Measurements from ENCODE around the gene SMPX.

SMPX gene

DNA sequence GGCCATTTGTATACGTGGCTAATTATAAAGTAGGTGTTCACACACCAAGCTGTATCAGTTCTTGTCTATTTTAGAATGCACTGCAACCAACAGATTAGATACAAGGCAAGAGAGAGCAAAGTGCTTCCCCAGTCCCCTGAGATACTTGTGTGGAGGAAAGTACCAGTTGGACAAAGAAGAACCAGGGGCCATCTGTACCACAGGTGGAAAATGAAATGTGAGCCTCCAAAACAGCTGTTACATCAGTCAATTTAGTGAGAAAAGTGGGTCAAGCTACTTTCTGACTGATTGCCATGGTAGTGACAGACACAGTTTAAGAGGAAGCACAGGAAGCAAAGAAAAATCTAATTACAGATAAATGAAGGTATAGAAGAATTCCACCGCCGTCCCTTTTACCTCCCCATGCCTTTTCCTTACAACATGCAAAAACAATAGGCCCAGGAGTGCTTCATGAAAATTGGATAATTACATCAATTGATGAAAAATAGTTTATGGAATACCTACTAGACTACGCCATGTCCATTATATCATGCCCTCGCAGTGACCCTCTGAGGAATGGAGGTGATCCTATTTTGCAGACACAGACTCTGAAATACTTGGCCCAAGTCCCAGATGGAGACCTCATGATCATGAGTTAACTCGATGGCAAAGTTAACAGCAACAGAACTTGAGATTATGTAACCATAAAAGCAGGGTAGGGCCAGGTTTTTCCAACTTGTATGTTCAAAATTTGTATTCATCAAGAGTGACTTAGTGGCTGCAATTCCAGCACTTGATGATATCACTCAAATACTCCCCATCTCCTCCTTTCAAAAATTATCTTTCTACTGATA, 15.8 kb downstream of the SMPX start:
- DNase-seq = no peak

DNA sequence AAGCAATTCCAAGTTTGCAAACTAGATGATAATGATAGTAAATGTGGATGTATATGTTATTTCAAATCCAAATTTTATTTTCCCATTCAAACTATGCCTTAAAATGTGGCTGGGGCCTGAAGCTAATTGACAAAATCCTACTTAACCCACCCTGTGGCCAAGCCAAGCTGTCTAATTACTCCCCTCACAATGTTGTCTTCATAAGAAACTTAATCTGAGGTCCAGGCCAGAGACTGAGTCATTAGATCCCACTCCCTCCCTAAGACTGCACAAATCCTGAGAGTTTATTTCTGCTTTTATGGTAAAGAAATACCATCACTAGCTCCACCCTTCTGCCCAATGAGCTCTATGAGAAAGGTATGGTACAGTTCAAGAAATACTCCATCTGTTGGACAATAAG, 16.6 kb downstream of the SMPX start:
- DNase-seq = no peak

DNA sequence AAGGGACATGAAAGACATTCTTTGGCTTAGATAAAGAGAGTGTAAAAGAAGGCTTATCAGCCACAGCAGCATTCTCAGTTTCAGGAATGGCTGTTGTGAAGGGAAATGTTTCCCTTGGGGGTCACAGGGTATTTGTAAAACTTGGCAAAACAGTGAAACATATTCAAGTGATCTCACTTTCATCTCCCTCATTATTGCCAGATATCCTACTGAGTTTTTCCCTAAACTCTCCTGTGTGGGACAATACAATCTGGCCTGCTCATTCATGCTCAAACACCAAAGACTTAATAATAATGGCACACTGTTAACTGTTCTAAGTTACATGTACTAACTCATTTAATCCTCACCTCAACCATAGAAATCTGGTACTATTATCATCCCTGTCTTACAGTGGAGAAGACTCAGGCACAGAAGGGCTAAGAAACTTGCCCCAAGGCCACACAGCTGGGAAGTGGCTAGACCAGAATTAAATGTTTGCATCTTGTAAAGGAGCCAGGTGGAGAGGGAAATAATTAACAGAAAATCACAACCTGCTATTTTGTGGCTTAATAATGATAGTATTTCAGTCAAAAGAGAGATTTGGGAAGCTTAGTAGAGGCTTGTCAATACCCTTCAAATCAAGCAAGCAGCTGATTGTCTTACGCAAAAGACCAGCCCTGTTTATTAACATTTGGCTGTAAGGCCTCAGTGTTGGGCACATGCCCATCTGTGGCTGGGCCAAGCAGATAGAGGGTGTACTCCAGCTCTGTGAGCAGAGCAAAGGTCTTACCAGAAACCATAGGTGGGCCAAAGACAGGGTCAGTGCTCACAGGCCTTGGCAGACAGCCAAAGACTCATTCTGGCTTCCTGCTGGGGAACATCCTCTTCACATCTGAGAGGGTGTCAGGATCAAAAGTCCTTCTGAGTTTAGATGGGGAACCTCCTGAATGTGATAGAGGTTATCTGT, 17.3 kb downstream of the SMPX start:
- DNase-seq = no peak

DNA sequence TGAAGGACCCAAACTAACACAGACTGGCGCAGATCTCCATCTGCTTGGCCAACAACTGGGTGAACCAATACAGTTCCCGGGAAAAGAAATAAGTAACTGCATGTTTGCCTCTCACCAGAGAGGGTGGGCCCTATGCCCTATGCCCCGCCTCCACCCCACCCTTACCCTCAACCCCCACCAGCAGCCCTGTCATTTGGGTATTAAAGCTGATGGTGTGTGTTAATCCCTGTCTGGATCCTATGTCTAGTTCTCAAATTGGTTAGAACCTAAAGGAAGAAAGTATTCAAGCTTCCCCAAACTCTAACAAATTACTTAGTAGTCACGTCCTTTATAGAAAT, 19.0 kb downstream of the SMPX start:
- no peak for DNase-seq

DNA sequence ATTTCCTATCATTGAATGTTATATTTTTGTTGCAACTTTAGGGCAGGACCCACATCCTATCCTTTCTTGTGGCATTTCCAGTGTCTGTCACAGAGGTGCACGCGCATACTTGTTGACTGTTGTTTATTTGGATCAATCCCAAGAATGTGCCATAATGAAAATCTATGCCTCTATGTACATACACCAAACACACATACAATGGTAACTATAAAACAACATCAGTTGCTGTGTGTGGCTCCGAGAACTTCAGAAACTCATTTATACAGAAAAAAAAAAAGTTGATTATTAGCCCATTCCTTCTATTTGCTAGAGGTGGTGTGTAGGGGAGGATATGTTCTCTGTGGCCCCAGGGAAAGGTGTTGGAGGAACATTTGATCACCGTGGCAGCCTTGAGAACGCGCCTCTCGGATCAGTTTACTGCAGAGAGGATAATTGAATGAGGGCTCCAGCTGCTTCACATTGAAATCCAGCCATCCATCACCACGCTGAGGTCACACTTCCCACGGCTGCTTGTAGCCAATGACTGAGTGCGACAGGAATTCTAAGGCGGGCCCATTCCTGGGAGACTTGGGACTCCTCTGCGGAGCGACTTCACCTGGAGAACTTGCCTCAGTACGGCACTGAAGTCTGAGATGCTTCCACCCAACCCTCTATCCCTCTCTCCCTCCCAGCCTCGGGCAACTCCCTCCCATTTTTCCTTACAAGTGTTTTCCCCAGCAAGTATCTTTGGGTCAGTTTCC, 19.5 kb downstream of the SMPX start:
- no peak for DNase-seq

DNA sequence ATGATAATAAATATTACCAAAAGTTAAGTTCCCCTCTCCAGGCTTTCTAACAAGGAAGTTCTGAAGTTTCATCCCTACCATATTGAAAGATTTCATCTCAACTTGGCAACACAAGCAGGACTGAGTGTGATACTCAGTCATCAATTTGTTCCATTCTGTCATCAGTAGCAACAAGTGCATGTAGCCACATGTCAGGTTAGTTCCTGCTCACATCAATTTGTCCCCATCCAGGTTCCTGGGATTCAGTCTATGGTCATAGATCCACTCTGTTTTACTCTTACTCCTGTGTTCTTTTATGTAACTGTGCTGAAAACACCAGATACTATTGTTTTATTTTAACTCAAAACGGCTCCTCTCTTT, 22.2 kb downstream of the SMPX start:
- no peak for DNase-seq

DNA sequence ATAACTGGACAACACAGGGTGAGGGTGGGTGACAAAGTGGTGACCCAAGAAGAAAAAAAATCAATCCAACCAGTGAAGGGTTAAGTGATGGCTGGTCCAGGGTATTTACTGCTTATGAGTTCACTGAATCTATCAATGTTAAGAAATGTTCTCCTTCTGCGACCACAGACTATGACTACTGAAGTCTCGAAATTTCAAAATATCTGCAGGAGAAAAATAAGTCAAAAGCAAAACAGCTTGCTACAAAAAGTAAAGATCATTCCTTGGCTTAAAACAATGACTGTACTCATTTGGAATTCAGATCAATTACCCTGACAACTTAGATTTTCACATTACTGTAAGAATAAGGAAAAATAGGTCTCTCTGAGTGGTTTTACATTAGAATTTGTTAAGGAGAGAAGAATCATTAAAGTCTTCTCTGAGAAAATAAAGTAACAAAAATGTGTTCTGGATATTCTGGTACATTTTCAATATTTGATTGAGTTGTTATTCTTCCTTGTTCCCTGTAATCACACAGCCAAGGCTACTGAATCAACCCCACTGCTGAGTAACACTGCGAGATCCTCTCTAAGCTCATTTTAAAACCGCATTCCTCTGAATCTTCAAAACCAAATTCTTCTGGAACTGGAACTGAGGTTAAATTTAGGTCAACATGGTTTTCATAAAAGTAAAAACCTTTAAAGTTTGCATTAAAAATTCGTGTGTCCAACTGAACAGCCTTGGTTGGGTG, 22.7 kb downstream of the SMPX start:
- DNase-seq = no peak

DNA sequence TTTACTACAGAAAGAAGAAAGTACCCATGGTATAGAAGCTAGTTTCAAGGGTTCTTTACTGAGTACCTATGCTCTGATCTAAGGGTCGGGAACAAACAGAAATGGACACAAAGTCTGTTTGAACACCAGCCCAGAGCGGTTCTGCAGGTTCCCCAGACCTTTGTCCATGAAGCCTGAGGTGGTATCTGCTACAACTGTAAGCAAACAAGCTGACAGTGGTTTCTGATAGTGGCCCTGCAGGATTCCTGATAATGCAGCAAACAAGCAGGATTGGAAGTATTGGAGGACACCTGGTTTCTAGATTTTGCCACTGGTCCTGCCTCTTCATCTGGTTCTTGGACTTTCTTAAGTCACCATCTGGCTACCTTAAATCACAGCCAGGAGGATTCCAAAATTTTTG, 23.7 kb downstream of the SMPX start:
- DNase-seq = no peak

DNA sequence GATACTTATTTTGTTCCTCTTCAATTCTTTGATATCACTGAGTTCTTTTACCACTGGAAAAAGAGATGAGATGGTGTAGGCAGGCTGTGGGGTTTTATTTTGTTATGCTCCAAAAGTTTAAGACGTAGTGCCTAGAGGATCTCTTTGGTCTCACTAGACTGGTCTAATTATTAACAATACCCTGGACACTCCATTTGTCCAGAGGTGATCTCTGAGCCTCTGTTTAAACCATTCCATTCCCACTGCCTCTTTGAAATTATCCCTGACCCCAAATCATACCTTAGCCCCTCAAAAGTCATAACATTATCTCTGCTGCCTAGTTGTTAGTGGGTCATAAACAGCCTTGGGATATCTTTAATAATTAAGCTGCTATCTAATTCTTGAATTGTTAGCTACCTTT, 24.2 kb downstream of the SMPX start:
- DNase-seq = no peak

DNA sequence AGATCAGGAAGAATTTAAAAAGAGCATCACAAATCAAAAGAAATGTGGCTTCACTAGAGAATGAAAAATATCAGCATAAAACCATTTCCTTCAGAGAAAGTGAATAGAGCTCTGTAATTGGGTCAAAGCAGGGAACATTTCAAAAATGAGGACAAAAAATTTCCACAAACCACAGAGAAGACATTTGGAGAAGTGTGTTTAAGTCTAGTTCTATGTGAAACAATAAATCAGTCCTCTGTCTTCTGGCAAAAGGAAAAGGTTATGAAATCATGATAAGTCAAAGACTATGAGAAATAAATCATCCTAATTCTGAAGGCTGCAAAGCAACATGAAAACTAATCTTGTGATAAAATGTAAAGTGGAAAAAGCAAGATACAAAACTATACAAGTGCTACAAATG, 27.9 kb downstream of the SMPX start:
- DNase-seq = no peak

DNA sequence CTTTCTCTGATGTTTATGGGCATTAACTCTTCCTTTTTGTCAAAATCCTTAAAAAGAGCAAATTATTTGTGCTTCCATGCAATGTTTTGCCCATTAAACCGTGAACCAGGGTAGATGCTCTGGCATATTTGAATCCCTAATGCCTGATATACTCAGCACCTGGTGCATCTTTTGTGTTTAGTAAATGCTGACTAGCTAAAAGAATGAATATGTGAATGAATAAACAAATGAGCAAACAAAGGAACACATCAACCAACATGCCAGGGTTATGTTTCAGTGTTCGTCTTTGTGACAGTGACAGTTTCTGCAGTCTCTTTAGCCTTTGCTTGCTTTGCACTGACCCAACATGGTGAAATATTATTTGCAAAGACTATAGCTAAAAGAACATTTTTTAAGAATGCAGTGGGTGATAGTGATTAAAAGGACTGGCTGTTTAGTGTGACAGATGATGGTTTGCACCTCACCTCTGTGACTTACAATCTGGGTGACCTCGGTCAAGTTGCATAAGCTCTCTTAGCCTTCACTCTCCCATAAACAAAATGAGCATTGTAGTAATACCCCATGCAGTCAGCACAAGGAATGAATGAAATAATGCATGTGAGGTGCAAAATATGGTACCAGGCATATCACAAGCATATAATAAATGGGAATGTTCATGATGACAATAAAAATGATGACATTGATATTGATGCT, 29.5 kb downstream of the SMPX start:
- DNase-seq = no peak

DNA sequence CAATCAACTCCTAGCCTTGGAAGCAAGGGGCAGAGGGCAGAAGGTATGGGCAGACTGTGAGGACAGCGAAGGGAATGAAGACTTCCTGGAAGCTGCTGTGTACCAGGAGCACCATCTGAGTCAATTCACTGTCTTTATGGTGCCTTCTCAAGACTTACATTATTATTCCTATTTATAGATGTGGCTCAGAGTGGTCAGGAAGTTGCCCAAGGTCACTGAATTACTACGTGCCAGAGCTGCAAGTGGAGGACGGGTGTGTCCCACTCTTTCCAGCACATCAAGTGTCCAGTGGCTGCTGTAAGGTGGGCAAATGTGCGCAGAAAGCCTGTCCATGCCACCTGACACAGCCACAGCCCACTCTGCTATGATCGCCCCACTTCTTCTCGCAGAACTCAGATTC, 32.0 kb downstream of the SMPX start:
- no peak for DNase-seq

DNA sequence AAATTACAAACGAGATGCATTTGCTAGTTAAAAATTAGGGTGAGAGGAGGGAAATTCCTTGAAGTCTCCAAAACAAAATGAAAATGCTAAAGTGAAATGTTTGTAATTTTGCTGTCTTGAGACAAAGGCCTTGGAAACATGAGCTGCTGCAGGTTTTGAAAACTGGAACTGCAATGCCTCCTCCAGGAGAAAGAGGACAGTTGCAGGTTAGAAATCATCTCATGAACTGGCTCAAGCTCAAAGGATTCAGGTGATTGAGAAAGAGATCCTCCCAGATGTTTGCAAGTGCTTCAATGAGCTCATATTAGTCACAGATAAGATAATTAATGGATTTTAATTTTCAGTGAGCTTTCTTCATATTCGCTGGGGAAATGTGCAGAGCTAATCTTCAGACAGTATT, 32.4 kb downstream of the SMPX start:
- DNase-seq = peak; percentile 16

DNA sequence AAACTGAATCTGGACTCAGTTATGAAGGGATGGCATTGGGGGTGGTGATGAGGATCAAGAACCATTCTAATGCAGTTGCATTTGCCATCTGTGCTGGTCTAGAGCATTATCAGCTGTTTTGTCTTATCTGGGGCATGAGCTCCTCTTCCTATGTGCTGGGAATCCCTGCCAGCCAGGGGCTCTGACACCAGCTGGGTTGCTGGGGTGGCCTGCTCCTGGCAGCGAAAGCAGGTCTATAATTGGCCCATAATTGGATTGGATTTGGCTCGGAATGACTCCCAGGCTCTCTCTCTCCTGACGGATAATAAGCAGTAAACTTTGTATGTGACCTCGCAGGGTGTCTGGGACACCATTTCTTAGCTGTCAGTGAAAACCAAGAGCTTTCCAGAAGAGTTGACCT, 34.1 kb downstream of the SMPX start:
- DNase-seq = no peak

DNA sequence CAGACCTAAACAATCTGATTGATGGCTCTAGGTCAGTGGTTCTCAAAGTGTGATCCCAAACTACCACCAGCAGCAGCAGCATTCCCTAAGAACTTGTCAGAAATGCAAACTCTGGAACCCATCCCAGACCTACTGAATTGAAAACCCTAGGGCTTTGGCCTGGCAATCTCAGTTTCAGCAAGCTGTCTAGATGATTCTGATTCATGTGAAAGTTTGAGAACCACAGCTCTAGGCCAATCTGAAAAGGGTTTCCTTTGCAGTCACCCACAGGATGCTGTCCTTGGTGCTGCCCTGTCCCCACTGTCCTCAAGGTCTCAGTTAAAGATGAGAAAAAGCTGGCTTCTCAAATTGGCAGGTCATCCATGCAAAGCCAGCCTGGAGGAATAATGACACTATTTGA, 34.8 kb downstream of the SMPX start:
- DNase-seq = no peak

DNA sequence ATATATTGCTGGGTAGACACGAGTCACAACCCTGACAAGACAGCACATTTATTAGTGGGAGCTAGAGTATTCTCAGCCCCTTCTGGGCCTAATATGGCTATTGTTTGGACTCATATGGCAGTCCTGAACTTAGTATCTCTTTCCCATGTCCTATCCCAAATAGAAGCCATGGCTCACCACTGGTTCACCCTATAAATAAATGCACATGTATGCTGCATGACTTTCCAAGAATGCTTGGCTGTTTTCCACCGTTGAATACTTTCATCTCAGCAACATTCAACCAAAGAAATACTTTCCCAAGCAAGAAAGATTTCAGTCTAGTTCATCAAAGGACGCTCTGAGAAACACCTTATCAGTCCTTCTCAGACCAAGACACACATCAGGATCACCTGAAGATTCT, 36.7 kb downstream of the SMPX start:
- no peak for DNase-seq

DNA sequence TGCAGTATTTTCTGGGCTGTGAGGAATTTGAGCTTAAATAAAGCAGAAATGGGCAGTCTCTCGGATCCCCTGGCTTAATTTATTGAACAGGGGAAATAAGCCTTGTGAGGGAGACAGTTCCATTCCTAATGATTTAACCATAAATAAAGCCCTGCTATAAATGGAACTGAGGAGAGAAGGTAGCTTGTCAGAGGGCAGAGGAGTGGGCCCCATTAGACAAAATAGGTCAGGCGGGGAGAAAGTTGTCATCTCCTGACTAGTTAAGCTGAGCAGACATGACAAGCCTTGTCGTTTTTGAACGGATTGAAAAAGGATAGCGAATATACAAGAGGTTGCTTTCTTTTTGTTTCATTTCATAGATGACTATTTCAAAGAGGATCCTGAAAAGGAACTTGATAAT, 39.3 kb downstream of the SMPX start:
- DNase-seq = no peak

DNA sequence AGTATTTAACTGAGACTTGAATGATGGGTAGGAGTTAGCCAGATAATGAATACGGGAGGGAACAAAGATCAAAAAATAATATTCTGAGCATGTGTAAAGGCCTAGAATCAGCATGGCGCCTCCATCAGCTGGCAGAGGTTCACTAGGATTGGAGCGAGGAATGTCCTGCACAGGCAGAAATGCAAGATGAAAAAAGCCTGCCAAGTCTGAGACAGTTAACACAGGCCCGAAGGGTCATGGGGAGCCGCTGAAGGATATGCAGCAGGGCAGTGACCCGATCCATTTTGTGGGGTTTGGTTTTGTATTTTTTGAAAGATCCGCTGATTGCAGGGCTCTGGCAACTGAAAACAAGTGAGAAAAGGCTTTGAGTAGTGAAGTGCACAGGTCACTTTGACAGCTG, 40.1 kb downstream of the SMPX start:
- DNase-seq = no peak

DNA sequence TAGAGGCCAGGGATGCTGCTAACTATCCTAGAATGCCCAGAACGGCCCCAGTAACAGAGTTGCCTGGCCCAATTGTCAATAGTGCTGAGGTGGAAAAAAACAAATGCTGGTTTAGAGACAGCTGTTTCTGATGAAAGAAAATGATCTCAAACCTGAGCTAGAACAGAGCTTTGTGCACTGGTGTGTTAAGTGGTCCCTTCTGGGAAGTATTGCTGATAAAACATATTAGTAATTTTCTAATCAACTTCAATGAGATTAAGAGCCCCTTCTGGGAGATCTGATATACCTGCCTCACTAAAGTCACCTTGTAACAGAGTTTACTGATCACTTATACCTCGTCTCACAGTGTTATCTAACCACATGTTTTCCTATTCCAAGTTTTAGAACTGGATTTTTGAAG, 42.1 kb downstream of the SMPX start:
- no peak for DNase-seq

DNA sequence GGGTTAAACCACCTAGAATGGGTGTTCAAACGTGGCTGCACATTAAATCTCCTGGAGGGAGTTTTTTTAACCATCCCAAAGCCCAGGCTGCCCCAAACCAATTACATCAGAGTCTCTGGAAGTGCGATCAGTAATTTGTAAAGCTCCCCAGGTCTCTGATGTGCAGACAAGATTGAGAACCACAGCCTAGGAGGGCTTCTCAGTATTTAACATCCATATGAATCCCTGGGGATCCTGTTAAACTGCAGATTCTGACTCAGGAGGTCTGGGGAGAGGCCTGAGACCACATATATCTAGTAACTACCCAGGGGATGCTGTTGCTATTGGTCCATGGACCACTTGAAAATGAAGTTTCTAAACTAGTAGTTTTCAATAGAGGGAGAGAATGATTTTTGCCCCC, 42.6 kb downstream of the SMPX start:
- DNase-seq = no peak

DNA sequence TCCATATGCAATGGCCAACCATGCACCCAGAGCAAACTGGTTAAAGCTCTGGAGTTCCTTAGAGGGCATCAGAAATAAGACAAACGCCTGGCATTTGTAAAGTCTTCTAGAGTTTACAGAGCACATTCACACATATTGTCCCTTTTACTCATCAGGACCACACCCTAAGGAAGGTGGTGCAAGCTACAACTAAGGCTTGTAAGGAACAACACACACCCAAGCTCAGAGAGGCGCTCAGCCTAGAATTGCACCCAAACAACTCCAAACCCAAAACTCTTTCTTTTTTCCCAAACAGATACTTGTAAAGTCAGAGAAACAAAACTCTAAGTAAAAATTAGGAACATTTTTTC, 46.1 kb downstream of the SMPX start:
- no peak for DNase-seq

DNA sequence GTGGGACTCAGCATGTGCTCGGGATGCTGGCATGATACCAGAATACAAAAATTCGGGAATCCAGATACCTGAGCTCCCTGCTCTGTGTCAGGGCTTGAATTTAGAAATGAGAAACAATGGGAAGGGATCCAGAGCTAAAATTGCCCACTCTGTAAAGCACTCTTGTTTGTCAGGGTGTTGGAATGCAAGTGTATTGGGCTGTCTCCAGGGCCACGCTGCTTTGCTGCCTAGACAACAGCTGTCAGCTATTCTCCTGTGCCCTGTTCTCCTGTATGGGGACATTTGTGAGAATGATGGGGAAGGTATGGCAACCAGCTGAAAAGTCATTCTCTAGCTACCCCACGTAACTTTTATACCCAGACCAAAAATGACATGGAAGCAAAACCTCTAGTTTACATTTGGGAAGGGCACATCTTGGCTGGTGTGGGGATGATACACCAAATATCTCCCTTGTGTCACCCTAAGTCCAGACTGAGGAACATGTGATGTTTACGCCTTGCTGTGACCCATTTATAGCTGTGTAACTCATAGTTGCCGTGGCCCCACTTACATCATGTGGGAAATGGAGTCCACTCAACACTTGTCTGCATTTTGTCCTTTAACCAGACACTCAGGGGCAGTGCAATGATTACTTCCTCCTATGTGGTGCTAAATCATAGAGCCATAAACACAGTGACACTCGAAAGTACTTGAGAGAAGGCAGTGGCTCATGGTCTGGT, 46.6 kb downstream of the SMPX start:
- DNase-seq = no peak
